ENCODE results near the gene COX5A.
"Not testable (repeated sequence)": the region's sequence is repeated elsewhere in the genome, so short reads cannot be mapped to it uniquely, and the experiment has no call there.

The COX5A gene

DNA sequence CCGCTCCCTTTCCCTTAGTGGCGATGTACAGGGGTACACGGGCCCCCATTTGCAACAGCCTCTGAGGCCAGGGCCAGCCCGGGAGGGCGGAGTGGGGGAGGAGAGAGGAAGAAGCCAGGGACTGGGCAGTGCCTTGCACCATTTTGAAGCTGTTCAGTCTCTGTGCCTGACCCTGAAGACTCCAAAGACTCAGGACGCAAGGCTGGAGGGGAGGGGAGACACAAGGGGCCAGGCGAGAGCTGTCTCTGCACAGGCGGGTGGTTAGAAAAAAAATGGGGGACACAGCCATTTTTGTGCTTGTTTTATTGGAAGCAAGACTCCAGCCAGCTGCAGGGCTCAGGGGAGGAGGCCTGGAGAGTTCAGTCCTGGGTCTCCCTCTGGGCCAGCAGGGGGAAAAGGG is 17.1 kb upstream of the COX5A start:
- no peak for DNase-seq

DNA sequence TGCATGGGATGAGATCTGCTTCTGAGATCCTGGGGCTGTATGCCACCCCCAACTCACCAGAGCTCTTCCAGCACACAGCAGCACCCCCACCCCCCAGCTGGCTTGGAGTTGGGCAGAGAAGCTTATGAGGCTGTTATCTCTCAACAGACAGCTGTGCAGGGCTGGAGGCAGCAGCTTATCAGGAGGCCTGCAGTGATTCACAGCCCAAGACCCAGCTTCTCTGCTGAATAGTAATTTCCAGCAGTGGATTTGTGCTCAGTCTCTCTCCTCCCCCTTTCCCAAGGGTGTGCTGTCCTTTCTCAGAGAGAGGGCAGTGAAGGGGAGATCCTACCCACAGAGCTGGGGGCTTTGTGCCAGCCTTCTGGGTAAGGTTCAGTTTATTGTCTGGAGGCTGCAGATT is 16.6 kb upstream of the COX5A start:
- no peak for DNase-seq

DNA sequence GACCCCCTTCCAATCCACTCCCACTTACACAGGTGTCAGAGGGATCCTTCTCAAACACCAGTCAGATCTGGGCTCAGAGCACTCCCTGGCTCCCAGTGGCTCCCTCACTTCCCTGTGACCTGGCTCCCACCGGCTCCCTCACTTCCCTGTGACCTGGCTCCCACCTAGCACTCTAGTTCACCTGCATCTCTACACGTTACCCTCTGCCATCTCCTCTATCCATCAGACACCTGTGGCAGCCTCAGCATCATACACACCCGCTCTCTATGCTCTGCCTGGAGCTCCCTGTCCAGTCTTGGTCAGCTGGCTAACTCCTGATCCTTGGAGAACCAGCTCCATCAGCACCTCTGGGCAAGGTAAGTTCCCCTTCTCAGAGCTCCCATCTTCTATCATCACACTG is 13.1 kb upstream of the COX5A start:
- no peak for DNase-seq

DNA sequence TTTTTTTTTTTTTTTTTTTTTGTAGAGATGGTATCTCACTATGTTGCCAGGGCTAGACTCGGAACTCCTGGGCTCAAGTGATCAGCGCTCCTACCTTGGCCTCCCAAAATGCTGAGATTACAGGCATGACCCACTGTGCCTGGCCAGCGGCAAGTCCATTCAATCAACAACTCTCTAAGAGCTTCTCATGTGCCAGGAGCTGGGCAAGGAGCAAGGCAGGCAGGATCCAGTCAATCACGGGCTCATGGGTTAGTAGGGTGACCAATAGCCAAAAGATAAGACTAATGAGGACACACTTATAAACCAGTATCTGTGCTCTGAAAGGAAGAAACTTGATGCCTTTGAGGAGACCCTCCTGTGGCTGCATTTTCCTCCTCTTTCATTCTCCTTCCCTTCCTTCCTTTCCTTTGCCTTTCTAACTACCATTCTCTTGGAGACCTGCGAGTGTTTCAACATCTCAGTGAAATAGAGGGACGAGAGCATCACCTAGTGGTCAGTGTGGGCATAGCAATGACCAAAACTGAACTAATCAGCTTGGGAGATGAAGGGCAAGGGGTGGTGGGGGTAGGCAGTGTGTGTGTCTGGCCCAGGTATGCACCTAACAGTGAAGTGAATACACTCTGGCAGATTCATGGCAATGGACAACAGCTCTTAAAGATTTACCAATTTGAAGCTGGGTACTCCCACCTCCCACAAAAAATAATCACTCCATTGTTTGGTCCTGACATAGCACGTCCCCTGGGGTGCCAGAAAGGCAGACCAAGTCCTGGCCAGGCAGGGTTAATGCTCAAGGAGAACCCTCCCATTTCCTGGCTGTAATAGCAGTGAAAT is 12.4 kb upstream of the COX5A start:
- DNase-seq: peak; percentile 92

DNA sequence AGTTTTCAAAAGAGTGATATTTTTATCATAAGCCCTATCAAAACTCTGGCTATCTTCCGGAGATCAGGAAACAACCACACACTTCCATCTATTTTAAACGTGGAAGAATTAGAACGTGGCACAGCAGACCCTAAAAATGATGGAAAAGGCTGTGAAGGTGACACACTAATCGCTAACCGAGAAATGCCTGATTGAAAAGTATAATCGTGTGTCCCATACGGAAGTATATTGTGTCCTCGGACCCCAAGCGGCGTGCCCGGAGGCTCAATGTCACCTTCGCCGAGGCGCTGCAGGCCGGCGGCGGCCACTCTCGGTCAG is 642 bp downstream of the COX5A start:
- DNase-seq: no peak

DNA sequence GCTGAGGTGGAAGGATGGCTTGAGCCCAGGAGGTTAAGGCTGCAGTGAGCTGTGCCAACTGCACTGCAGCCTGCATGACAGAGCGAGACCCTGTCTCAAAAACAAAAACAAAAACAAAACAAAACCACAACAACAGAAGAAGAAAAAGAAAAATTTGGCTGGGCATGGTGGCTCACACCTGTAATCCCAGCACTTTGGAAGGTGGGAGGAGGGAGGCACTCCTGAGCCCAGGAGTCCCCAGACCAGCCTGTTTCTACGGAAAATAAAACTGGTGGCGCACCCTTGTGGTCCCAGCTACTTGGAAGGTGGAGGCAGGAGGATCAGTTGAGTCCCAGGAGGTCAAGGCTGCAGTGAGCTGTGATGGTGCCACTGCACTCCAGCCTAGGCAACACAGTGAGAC is 2.7 kb downstream of the COX5A start:
- DNase-seq: not testable (repeated sequence)

DNA sequence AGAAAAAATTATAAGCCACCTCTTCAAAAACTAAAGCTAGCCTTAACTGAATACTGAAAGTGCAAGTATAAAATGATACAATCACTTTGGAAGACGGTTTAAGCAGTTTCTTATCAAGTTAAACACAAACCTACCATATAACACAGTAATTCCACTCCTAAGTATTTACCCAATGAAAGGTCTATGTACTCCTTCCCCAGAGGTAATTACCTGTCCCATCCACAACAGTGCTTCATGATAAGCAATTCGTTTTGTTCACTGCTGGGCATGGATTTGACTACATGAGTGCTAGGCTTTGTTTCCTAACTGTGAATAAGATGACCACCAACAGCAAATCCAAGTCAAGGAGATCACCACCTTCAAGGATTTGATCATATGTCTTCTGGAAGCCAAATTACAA is 4.3 kb downstream of the COX5A start:
- no peak for DNase-seq

DNA sequence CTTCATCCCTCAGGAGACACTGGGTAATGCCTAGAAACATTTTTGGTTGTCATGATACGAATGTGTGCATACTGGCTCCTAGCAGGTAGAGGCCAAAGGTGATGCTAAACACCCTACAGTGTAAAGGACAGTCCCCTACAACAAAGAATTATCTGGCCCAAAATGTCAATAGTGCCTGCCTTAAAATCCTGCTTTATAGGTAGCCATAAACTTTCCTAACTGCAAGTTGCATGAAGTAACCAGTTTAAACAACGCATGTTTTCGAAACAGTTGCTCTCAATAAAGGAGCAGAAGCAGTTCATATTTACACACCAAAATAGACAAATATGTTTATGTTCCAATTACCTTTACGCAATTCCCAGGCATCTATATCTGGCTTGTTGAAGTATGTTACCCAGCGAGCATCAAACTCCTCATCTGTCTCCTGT is 9.1 kb downstream of the COX5A start:
- no peak for DNase-seq

DNA sequence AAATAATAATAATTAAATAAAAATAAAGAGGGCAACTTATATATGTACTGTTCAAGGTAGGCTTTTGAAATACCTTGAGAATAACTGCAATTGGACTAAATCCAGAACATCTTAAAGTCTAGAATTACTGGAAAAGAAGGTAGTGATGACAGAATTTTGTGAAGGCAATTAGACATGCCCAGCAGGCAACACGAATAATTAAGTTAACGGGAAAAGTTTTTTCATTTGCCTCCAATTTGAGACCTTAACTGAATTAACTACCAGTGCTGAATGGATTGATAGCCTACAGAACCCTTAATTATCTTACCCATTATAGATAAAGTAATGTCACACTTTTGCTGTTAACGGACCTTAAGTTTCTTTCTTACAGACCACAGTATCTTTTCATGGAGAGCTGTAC is 13.3 kb downstream of the COX5A start:
- no peak for DNase-seq

DNA sequence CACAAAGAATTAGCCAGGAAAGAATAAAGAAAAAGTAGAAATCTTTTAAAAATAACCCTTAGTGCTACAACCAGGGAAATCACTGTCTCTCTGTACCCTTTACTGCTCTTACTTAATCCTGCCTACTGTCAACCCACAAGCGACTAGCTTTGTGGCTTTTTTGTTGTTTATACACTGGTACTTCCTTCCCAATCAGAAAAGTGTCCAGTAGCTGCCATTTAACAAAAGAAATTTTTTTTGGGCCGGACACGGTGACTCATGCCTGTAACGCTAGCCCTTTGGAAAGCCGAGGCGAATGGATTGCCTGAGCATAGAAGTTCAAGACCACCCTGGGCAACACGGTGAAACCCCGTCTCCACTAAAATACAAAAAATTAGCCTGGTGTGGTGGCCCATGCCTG is 17.4 kb downstream of the COX5A start:
- no peak for DNase-seq

DNA sequence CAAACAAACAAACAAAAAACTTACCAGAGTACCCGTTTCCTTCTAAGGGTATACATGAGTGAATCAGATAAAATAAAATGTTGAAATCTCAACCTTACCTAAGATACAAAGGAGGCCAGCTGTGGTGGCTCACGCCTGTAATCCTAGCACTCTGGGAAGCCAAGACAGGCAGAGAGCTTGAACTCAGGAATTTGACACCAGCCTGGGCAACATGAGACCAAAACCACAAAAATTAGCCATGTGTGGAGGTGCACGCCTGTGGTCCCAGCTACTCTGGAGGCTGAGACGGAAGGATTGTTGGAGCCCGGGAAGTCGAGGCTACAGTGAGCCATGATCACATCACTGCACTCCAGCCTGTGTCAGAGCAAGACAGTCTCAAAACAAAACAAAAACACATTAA is 20.2 kb downstream of the COX5A start:
- no peak for DNase-seq

DNA sequence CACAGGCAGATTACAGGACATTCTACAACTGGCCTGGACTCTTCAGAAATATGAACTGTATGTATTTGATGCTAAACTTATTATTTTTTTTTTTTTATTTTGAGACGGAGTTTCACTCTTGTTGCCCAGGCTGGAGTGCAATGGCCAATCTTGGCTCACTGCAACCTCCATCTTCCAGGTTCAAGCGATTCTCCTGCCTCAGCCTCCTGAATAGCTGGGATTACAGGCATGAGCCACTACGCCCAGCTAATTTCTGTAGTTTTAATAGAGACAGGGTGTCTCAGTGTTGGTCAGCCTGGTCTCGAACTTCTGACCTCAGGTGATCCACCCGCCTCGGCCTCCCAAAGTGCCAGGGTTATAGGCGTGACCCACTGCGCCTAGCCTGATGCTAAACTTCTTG is 24.1 kb downstream of the COX5A start:
- DNase-seq: not testable (repeated sequence)

DNA sequence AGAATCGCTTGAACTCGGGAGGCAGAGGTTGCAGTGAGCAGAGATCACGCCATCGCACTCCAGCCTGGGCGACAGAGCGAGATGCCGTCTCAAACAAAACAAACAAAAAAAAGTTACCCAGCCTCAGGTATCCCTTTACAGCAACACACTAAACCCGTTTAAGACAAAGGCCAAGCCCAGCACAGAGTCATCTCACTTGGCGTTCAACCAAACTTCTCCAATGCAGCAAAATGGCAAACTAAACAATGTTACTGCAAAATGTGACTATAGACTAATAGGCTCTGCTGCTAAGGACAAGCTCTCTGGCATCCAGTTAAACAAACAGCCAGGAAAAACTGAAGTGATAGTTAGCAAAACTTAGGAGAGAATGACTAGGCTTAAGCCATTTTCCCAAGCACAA is 24.8 kb downstream of the COX5A start:
- DNase-seq: no peak

DNA sequence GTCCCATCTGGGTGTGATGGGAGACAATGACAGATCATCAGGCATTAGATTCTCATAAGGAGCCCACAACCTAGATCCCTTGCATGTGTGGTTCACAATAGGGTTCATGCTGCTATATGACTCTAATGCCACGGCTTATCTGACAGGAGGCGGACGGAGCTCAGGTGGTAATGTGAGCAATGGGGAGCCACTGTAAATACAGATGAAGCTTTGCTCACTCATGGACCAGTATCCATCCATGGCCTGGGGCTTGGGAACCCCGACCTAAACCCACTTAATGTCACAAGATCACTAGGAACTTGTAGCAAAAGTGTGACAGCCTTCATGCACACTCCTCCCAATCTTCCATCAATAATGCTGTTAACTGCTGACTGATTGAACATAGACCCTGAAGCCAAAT is 29.2 kb downstream of the COX5A start:
- DNase-seq: no peak

DNA sequence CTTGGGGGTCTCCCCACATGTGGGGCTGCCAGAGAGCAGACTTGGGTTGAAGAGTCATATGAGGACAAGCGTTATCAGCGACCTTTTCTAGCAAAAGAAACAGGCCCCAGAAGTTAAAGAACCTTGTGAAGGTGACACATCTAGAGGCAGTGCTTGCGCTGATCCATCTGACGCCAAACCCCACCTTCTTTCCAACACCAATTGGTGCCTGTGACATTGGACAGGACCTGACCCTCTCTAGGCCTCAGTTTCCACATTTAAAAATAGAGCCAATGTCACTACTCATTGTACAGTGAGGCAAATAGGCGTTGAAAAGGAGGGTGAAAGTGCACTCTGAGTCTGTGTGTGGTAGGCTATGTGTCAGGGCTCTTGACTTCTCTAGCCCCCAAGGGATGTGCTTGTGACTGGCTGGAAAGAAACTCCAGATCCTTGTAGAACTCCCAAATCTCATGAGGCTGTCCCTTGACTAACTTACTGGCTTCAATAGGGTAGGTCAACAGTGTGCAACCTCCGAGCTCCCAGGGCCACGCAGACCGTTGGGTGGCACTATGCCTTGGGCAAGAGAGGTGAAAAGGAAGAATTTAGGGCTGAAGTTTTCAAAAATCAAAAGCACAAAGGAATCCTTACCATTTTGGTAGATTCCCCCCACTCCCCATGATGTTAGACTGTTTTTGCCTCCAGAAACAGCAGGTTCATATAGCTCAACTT is 30.6 kb downstream of the COX5A start:
- no peak for DNase-seq

DNA sequence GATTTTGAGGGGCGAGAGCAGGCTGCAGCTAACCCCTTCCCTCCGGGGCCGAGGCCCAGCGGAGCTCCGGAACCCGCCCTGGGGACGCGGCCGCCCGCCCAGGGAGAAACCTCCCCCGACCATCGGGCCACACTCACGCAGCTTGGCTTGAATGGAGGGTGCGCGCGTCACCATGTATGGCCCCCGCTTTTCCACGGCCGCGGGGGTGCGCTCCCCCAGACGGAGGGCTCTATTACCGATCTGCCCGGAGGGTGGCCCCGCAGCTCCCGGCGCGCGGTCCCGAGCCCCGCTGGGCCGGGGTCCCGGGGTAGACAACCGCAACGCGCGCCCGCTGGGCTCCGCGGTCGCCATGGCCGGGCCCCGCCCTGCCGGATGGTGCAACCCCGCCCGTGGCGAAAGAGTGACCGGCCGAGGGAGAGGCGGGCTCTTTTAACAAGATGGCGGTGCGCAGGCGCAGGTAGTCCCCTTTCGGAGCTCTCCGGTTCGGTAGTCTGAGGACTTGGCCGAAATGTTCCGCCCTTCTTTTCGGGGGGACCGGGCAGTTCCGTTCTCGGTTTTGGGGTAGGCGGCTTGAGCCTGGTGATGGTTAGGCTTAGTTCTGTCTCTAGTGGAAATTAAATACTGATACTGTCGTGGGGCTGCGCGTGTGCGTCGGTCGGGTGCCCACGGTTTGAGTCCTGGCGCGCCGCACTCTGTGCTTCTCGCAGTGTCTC is 31.3 kb downstream of the COX5A start, which contains the start of gene FAM219B:
TSS of gene FAM219B (minus strand) at position 402 of the 713 bp plus-strand sequence. CDS start at position 351, 51 bp downstream.
- DNase-seq: peak; percentile 90

DNA sequence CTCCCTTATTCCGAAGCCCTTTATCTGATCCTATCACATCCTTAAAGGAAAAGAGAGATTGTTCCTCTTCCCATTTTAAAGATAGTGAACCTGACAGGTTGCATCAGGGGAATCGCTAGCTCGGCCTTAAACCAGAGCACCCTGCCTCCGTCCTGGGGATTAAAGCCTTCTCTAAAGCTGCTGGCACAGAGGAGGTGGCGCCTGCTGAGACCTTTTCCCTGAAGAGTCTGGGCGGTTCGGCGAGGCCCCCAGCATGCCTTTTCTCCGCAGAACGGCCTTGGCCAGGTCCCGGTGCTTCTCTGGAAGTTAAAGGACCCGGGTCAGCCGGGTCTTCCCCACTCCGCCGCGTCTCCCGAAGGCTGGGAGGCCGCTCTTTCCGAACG is 31.8 kb downstream of the COX5A start:
- peak; percentile 57 for DNase-seq

DNA sequence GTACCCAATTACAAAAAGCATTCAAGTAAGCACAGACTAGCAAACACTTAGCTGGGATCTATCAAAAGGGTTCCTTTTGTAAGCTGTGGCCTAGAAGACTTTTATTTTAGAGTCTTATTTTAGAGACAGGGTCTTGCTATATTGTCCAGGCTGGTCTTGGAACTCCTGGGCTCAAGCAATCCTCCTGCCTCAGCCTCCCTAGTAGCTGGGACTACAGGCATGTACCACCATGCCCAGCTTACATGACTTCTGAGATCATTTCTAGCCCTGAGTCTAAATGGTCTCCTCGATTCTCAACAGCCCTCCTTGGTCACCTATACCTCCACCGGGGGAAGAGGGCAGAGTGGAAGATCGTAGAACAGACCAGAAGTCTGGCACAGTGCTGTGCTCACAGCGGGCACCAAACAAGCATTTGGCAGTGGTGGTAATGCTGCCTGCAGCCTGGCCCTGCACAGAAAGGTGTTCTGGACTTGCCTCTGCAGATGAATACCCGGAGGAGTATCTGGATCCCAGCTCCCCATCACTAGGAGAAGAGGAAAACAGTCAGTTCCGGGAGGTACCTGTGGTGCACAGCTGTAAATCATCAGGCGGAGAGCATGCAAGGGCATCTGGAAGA is 33.6 kb downstream of the COX5A start:
- DNase-seq: no peak

DNA sequence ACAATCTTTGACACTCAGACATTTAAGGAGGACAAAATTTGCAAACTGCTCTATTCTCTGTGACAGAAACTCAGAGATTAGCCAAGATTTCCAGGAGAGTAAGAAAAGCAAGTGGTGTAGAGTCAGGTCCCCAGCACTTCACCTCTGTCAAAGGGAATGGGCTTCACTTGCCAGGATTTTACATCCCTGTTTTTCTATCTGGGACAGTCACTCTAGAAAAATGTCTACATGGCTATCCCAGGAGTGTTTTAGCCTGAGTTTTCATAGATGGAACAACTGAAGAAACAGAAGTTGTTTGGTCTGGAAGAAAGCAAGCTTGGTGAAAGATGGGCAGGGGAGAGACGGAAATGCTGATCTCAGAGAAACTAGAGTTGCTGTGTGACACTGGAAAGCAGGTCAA is 34.2 kb downstream of the COX5A start:
- DNase-seq: no peak

DNA sequence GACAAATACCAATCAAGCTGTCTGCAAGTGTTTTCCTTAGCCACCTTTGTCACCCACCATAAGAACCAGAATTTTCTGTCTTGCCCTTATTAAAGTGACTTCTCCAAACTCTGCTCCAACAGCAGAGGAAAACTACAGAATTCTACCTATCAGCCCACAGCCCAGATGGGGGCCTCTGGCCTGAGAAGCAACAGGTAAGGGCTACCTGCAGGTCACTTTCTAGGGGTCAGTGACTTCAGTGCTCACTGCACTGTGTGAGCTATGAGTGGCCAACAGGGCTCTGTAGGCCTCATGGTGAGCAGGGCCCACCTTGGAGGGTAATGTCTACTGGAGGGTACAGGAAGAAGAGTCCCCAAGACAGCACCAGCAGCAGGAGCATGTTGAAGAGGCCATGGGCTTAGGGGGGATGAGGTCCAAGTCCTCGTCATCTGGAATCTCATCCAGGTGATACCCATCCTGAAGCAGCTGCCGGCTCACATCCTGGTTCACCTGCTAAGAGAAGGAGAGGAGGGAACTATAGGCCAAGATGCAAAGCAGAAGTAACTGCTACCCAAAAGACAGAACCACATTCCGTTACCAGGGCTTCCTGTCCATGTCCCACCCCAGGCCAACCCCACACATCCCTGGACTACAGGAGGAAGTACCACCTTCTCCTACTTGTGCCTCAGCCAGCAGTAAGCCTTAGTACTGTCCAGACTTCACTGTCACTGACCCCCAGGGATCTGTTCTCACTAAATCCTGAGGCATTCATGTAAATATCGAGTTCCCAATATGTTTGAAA is 35.4 kb downstream of the COX5A start:
- no peak for DNase-seq

DNA sequence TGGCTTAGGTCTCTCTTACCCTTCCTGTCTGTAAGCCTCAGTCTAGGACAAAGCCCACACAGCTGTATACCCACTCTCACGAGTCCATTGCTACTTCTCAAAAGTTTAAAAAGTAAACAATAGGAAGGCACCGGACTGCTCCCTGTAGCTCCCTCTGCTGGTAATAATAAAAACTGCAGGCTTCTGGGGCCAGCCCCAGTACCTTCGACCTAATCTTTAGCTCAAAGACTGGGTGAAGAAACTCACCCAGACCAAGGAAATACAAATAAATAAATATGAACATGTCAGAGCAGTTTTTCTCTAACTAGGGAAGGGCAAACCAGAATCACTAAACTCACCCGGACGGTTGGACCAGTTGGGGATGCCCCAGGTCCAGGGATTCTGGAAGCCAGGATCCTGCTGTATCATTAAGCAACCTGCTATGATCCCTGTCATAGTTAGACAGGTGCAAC is 36.2 kb downstream of the COX5A start:
- peak; percentile 74 for DNase-seq

DNA sequence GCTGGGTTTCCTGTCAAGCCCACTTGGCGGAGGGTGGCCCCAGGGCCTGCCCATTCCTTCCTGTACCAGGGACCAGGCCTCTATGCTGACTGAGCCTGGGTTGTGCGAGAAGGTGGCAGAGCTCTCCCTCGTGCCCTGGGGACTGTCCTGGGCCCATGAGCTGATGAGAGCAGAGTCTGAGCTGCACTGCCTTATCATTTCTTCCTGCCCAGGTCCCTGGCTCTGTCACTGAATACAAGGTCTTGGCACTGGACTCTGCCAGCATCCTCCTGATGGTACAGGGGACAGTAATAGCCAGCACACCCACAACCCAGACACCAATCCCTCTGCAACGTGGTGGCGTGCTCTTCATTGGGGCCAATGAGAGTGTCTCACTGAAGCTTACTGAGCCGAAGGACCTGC is 40.6 kb downstream of the COX5A start:
- no peak for DNase-seq

DNA sequence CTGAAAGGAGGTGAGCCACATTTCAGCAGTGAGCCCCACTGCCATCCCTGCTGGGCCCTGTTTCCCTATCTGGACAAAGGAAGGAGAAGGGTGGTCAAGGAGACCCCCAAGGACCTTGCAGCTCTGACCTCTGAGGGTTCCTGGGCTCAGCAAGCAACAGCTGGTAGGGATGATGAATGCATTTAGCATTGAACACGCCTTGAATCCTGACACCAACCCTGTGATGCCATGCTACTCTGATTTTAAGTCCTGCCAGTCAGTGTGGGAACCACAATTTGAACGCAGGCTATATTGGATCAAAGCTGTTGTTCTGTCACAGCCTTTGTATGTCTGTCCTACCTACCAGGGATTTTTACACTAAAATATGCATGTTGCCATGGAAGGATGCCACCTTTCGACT is 41.6 kb downstream of the COX5A start:
- no peak for DNase-seq
